HG02588 (cell line): Measurements from ENCODE around the gene EFCAB13.

Experiments
- ATAC-seq: cut with Tn5 transposase; IDR thresholded peaks from one replicate; pipeline ENCODE4 v1.9.1; 2021; ENCODE audit warnings: mild to moderate bottlenecking, moderate library complexity; ENCODE audit not compliant: unreplicated experiment

EFCAB13 gene

GRCh38 chr17:47323382-47324223 is at the start of gene EFCAB13:
TSS of gene EFCAB13 (plus strand) at chr17:47323955. CDS start at chr17:47328354, 4,399 bp downstream.
- peak; percentile 90 for ATAC-seq

- ATAC-seq, result no peak
These were observed 49.3 kb upstream of the EFCAB13 start for GRCh38 chr17:47274319-47275069.

GRCh38 chr17:47275245-47275984 is 48.3 kb upstream of the EFCAB13 start:
- no peak for ATAC-seq

GRCh38 chr17:47276444-47276843 is 47.3 kb upstream of the EFCAB13 start:
- ATAC-seq, result no peak

- no peak for ATAC-seq
These were observed 46.9 kb upstream of the EFCAB13 start for GRCh38 chr17:47276868-47277267.

GRCh38 chr17:47277921-47278320 is 45.8 kb upstream of the EFCAB13 start:
- no peak for ATAC-seq

GRCh38 chr17:47278561-47278960 is 45.2 kb upstream of the EFCAB13 start:
- ATAC-seq, result no peak

- ATAC-seq, result peak; percentile 72
These were observed 44.5 kb upstream of the EFCAB13 start for GRCh38 chr17:47279062-47279801.

- ATAC-seq, result no peak
These were observed 43.5 kb upstream of the EFCAB13 start for GRCh38 chr17:47280072-47280811.

GRCh38 chr17:47281216-47281615 is 42.5 kb upstream of the EFCAB13 start:
- ATAC-seq, result no peak

- no peak for ATAC-seq
These were observed 38.8 kb upstream of the EFCAB13 start for GRCh38 chr17:47285003-47285402.

GRCh38 chr17:47286198-47286914 is 37.4 kb upstream of the EFCAB13 start:
- peak; percentile 43 for ATAC-seq

GRCh38 chr17:47287068-47287467 is 36.7 kb upstream of the EFCAB13 start:
- no peak for ATAC-seq

- ATAC-seq, result no peak
These were observed 36.1 kb upstream of the EFCAB13 start for GRCh38 chr17:47287639-47288038.

- no peak for ATAC-seq
These were observed 35.1 kb upstream of the EFCAB13 start for GRCh38 chr17:47288531-47289116.

- no peak for ATAC-seq
These were observed 34.5 kb upstream of the EFCAB13 start for GRCh38 chr17:47289302-47289701.

GRCh38 chr17:47290870-47291241 is 32.9 kb upstream of the EFCAB13 start:
- no peak for ATAC-seq

GRCh38 chr17:47291242-47291873 is 32.4 kb upstream of the EFCAB13 start:
- no peak for ATAC-seq

GRCh38 chr17:47292206-47292605 is 31.5 kb upstream of the EFCAB13 start:
- no peak for ATAC-seq
